Glutamatergic neuron (in vitro differentiated cells): ENCODE data around the gene DNAJC18. TPM values are rescaled to one million over a fixed set of nuclear protein-coding genes. Genes with fewer than 3 reads are reported as not detected.
"Not testable (repeated sequence)": the region's sequence is repeated elsewhere in the genome, so short reads cannot be mapped to it uniquely, and the experiment has no call there.

ENCODE experiments used
- DNase-seq: peaks from one replicate; pipeline ENCODE4 v3.0.0; 2022
- H3K27ac Mint-ChIP-seq: one replicate; pipeline ENCODE4 v1.8.0; 2020; ENCODE audit warnings: mild to moderate bottlenecking, mixed read lengths, inconsistent platforms; ENCODE audit not compliant: unreplicated experiment
- H3K27me3 Mint-ChIP-seq: one replicate; pipeline ENCODE4 v1.8.0; 2020; ENCODE audit warnings: mild to moderate bottlenecking, moderate library complexity, mixed read lengths, inconsistent platforms; ENCODE audit not compliant: unreplicated experiment
- H3K36me3 Mint-ChIP-seq: one replicate; pipeline ENCODE4 v1.8.0; 2020; ENCODE audit warnings: mild to moderate bottlenecking, mixed read lengths, inconsistent platforms; ENCODE audit not compliant: unreplicated experiment
- H3K4me1 Mint-ChIP-seq: one replicate; pipeline ENCODE4 v1.8.0; 2020; ENCODE audit warnings: mild to moderate bottlenecking, low read depth, mixed read lengths, inconsistent platforms; ENCODE audit not compliant: unreplicated experiment
- H3K4me3 Mint-ChIP-seq: one replicate; pipeline ENCODE4 v1.8.0; 2020; ENCODE audit warnings: mild to moderate bottlenecking, mixed read lengths, inconsistent platforms; ENCODE audit not compliant: unreplicated experiment
- H3K9me3 Mint-ChIP-seq: one replicate; pipeline ENCODE4 v1.8.0; 2020; ENCODE audit warnings: mild to moderate bottlenecking, moderate library complexity, mixed read lengths, inconsistent platforms; ENCODE audit not compliant: unreplicated experiment
- CTCF ChIP-seq: fragments of 200-600 bp; sonication (generic); IDR thresholded peaks from one replicate; pipeline ENCODE4 v1.5.0; 2021; ENCODE audit not compliant: partially characterized antibody, unreplicated experiment
- total RNA-seq: library from RNA; stranded (reverse); fragmentation: NEBNext Ultra II Directional; extraction: Animal tissue kit (Norgen Biotek cat#: 25700); gene quantifications from one replicate; pipeline ENCODE4 v1.2.1, GENCODE V29; 2021; ENCODE audit not compliant: unreplicated experiment

Gene DNAJC18
- total RNA-seq, 1 donor from 2014 or later: 55.9 TPM

- H3K4me1 Mint-ChIP-seq: no peaks in the 10 kb centered on the region
- H3K27ac Mint-ChIP-seq: no peak overlapping the region
- H3K36me3 Mint-ChIP-seq: peaks cover under 1% of the 10 kb centered on the region
- TF ChIP-seq CTCF: no peak
- H3K27me3 Mint-ChIP-seq: no peaks in the 10 kb centered on the region
- no peak overlapping the region for H3K4me3 Mint-ChIP-seq
- no peaks in the 10 kb centered on the region for H3K9me3 Mint-ChIP-seq
- no peak for DNase-seq
These were observed 11.9 kb upstream of the DNAJC18 start for GRCh38 chr5:139451176-139451575.

- Mint-ChIP-seq H3K27ac (no peak overlapping the region), H3K9me3 (no peaks in the 10 kb centered on the region)
These were observed 7.8 kb upstream of the DNAJC18 start for GRCh38 chr5:139446956-139447779.

GRCh38 chr5:139445325-139446170 is 6.2 kb upstream of the DNAJC18 start:
- Mint-ChIP-seq H3K36me3 (no peaks in the 10 kb centered on the region), H3K27me3 (no peaks in the 10 kb centered on the region), H3K9me3 (no peaks in the 10 kb centered on the region), H3K27ac (no peak overlapping the region), H3K4me3 (no peak overlapping the region), H3K4me1 (peaks cover 5% of the 10 kb centered on the region)
- no peak for TF ChIP-seq CTCF
- DNase-seq: no peak

More at GRCh38 chr5:139446956-139447779, 7.8 kb upstream of the DNAJC18 start:
- Mint-ChIP-seq H3K36me3 (no peaks in the 10 kb centered on the region), H3K4me1 (peaks cover 5% of the 10 kb centered on the region), H3K4me3 (no peak overlapping the region), H3K27me3 (no peaks in the 10 kb centered on the region)
- TF ChIP-seq CTCF: no peak
- DNase-seq: no peak

GRCh38 chr5:139443831-139444453 is 4.6 kb upstream of the DNAJC18 start:
- peaks cover 6% of the 10 kb centered on the region for H3K9me3 Mint-ChIP-seq
- no peak overlapping the region for H3K4me3 Mint-ChIP-seq
- TF ChIP-seq CTCF: no peak
- H3K36me3 Mint-ChIP-seq: no peaks in the 10 kb centered on the region
- H3K27ac Mint-ChIP-seq: no peak overlapping the region
- peaks cover 15% of the 10 kb centered on the region for H3K4me1 Mint-ChIP-seq
- H3K27me3 Mint-ChIP-seq: peaks cover 7% of the 10 kb centered on the region
- no peak for DNase-seq

- H3K4me3 Mint-ChIP-seq, H3K36me3 Mint-ChIP-seq, H3K9me3 Mint-ChIP-seq, H3K27me3 Mint-ChIP-seq, DNase-seq: not testable (repeated sequence)
- Mint-ChIP-seq H3K27ac (peak overlapping the region; percentile 100), H3K4me1 (peaks cover 22% of the 10 kb centered on the region)
These were observed 1.1 kb upstream of the DNAJC18 start for GRCh38 chr5:139440416-139440815.
